Ectodermal cell (in vitro differentiated cells): ENCODE measurements around the gene TLCD3B.

ENCODE experiments used
- H3K27ac ChIP-seq: 2 replicates; pipeline ENCODE4 v1.7.0; 2013; ENCODE audit warnings: mild to moderate bottlenecking, low read depth, low read length; ENCODE audit not compliant: insufficient read depth, poor library complexity, severe bottlenecking
- H3K27me3 ChIP-seq: 2 replicates; pipeline ENCODE4 v1.7.0; 2013; ENCODE audit warnings: mild to moderate bottlenecking, low read length; ENCODE audit not compliant: insufficient read depth, control insufficient read depth, poor library complexity, severe bottlenecking
- H3K36me3 ChIP-seq: one replicate; pipeline ENCODE4 v1.7.0; 2013; ENCODE audit warnings: low read length; ENCODE audit not compliant: control insufficient read depth, insufficient read depth
- H3K4me1 ChIP-seq: one replicate; pipeline ENCODE4 v1.7.0; 2013; ENCODE audit warnings: low read length; ENCODE audit not compliant: control insufficient read depth, insufficient read depth
- H3K4me3 ChIP-seq: 2 replicates; pipeline ENCODE4 v1.7.0; 2013; ENCODE audit warnings: low read depth, low read length, control low read depth; ENCODE audit not compliant: insufficient read depth
- H3K9me3 ChIP-seq: 2 replicates; pipeline ENCODE4 v1.7.0; 2013; ENCODE audit warnings: mild to moderate bottlenecking, low read length, moderate library complexity; ENCODE audit not compliant: control insufficient read depth
- WGBS, 2 experiments: methylation state at CpG; one replicate each; pipeline ENCODE4 v1.1.7; 2013; ENCODE audit warnings: missing lambda C conversion rate in 2 of 2; 5-methylcytosine and 5-hydroxymethylcytosine counted together

Gene TLCD3B

GRCh38 chr16:30060836-30061554 is 29.9 kb upstream of the TLCD3B start:
- no peaks in the 10 kb centered on the region for H3K36me3 ChIP-seq
- H3K27ac ChIP-seq = no peak overlapping the region
- H3K27me3 ChIP-seq = no peaks in the 10 kb centered on the region
- WGBS, 2 experiments = 83 to 84% methylated on average over 2 of the region's 2 CpGs
- no peak overlapping the region for H3K4me3 ChIP-seq
- peaks cover 18% of the 10 kb centered on the region for H3K4me1 ChIP-seq
- H3K9me3 ChIP-seq = no peaks in the 10 kb centered on the region

GRCh38 chr16:30060346-30060745 is 29.3 kb upstream of the TLCD3B start:
- Histone ChIP-seq H3K4me1 (peaks cover 18% of the 10 kb centered on the region), H3K4me3 (no peak overlapping the region), H3K9me3 (no peaks in the 10 kb centered on the region), H3K36me3 (no peaks in the 10 kb centered on the region), H3K27ac (no peak overlapping the region), H3K27me3 (no peaks in the 10 kb centered on the region)
- 78 to 88% methylated on average over 4 of the region's 4 CpGs for WGBS, 2 experiments

- no peaks in the 10 kb centered on the region for H3K9me3 ChIP-seq
- H3K27ac ChIP-seq = no peak overlapping the region
- H3K27me3 ChIP-seq = no peaks in the 10 kb centered on the region
- no peaks in the 10 kb centered on the region for H3K4me1 ChIP-seq
- no peak overlapping the region for H3K4me3 ChIP-seq
- WGBS, 2 experiments = 32 to 34% methylated on average over 10 of the region's 10 CpGs
- H3K36me3 ChIP-seq = no peaks in the 10 kb centered on the region
Observed at GRCh38 chr16:30054959-30055553, 24.0 kb upstream of the TLCD3B start.

GRCh38 chr16:30054451-30054850 is 23.4 kb upstream of the TLCD3B start:
- no peaks in the 10 kb centered on the region for H3K27me3 ChIP-seq
- H3K9me3 ChIP-seq = no peaks in the 10 kb centered on the region
- no peak overlapping the region for H3K4me3 ChIP-seq
- H3K36me3 ChIP-seq = no peaks in the 10 kb centered on the region
- H3K27ac ChIP-seq = no peak overlapping the region
- H3K4me1 ChIP-seq = no peaks in the 10 kb centered on the region
- 71 to 75% methylated on average over 8 of the region's 8 CpGs for WGBS, 2 experiments

GRCh38 chr16:30053376-30054015 is 22.4 kb upstream of the TLCD3B start:
- Histone ChIP-seq H3K4me1 (no peaks in the 10 kb centered on the region), H3K36me3 (no peaks in the 10 kb centered on the region), H3K9me3 (no peaks in the 10 kb centered on the region), H3K4me3 (peak overlapping the region; percentile 81), H3K27me3 (no peaks in the 10 kb centered on the region), H3K27ac (no peak overlapping the region)
- 17 to 20% methylated on average over 19 of the region's 19 CpGs for WGBS, 2 experiments

- Histone ChIP-seq H3K9me3 (no peaks in the 10 kb centered on the region), H3K4me3 (peak overlapping the region; percentile 81), H3K27me3 (no peaks in the 10 kb centered on the region), H3K36me3 (no peaks in the 10 kb centered on the region), H3K4me1 (no peaks in the 10 kb centered on the region), H3K27ac (no peak overlapping the region)
- 3 to 4% methylated on average over 55 to 56 of the region's 58 CpGs for WGBS, 2 experiments
Observed at GRCh38 chr16:30052671-30053372, 21.8 kb upstream of the TLCD3B start.

- 88 to 92% methylated on average over 3 of the region's 3 CpGs for WGBS, 2 experiments
- H3K4me3 ChIP-seq = no peak overlapping the region
- H3K9me3 ChIP-seq = no peaks in the 10 kb centered on the region
- no peaks in the 10 kb centered on the region for H3K36me3 ChIP-seq
- H3K27ac ChIP-seq = no peak overlapping the region
- no peaks in the 10 kb centered on the region for H3K4me1 ChIP-seq
- no peaks in the 10 kb centered on the region for H3K27me3 ChIP-seq
Observed at GRCh38 chr16:30051518-30051917, 20.4 kb upstream of the TLCD3B start.

- WGBS, 2 experiments = 94 to 95% methylated on average over 8 of the region's 8 CpGs
- H3K27me3 ChIP-seq = no peaks in the 10 kb centered on the region
- no peaks in the 10 kb centered on the region for H3K9me3 ChIP-seq
- H3K4me3 ChIP-seq = no peak overlapping the region
- H3K36me3 ChIP-seq = no peaks in the 10 kb centered on the region
- no peak overlapping the region for H3K27ac ChIP-seq
- no peaks in the 10 kb centered on the region for H3K4me1 ChIP-seq
Observed at GRCh38 chr16:30049871-30050270, 18.8 kb upstream of the TLCD3B start.

- Histone ChIP-seq H3K27me3 (no peaks in the 10 kb centered on the region), H3K4me1 (no peaks in the 10 kb centered on the region), H3K36me3 (no peaks in the 10 kb centered on the region), H3K9me3 (no peaks in the 10 kb centered on the region), H3K27ac (no peak overlapping the region), H3K4me3 (no peak overlapping the region)
- WGBS, 2 experiments = 100% methylated on average over 1 of the region's 1 CpG; no CpG with 5 or more reads in 1 of the 2 experiments
Observed at GRCh38 chr16:30046588-30046987, 15.5 kb upstream of the TLCD3B start.

GRCh38 chr16:30046178-30046577 is 15.1 kb upstream of the TLCD3B start:
- WGBS, 2 experiments = 86 to 87% methylated on average over 8 of the region's 8 CpGs
- H3K9me3 ChIP-seq = no peaks in the 10 kb centered on the region
- no peak overlapping the region for H3K27ac ChIP-seq
- H3K4me3 ChIP-seq = no peak overlapping the region
- H3K36me3 ChIP-seq = no peaks in the 10 kb centered on the region
- H3K4me1 ChIP-seq = no peaks in the 10 kb centered on the region
- H3K27me3 ChIP-seq = no peaks in the 10 kb centered on the region
